KMS-11 (cell line): ENCODE results near the gene GBP5.

ENCODE experiments used
- H2AFZ ChIP-seq: fragments of 200-600 bp; sonication (generic); 2 replicates; pipeline ENCODE4 v1.6.1; 2016; ENCODE audit warnings: antibody characterized with exemption, mixed run types, low read depth
- H3K27ac ChIP-seq: fragments of 200-600 bp; sonication (generic); 2 replicates; pipeline ENCODE4 v1.6.1; 2016; ENCODE audit warnings: mild to moderate bottlenecking, mixed run types
- H3K27me3 ChIP-seq: fragments of 200-600 bp; sonication (generic); 2 replicates; pipeline ENCODE4 v1.6.1; 2017; ENCODE audit warnings: mild to moderate bottlenecking, low read depth, mixed run types, moderate library complexity; ENCODE audit not compliant: insufficient read depth
- H3K36me3 ChIP-seq: fragments of 200-600 bp; sonication (generic); 2 replicates; pipeline ENCODE4 v1.6.1; 2017; ENCODE audit warnings: mild to moderate bottlenecking, mixed run types; ENCODE audit not compliant: insufficient read depth
- H3K4me1 ChIP-seq: fragments of 200-600 bp; sonication (generic); 2 replicates; pipeline ENCODE4 v1.6.1; 2016; ENCODE audit warnings: mild to moderate bottlenecking, low read depth, mixed run types; ENCODE audit not compliant: poor library complexity, severe bottlenecking
- H3K4me2 ChIP-seq: fragments of 200-600 bp; sonication (generic); 2 replicates; pipeline ENCODE4 v1.7.0; 2016; ENCODE audit warnings: mild to moderate bottlenecking, mixed run types
- H3K4me3 ChIP-seq: fragments of 200-600 bp; sonication (generic); IDR thresholded peaks from 2 replicates; pipeline ENCODE4 v1.6.1; 2017; ENCODE audit warnings: low read depth, low read length, mixed read lengths; ENCODE audit not compliant: insufficient read depth
- H3K79me2 ChIP-seq: fragments of 200-600 bp; sonication (generic); 2 replicates; pipeline ENCODE4 v1.6.1; 2016; ENCODE audit warnings: low read depth, mixed run types; ENCODE audit not compliant: insufficient read depth
- H3K9ac ChIP-seq: fragments of 200-600 bp; sonication (generic); 2 replicates; pipeline ENCODE4 v1.6.1; 2016; ENCODE audit warnings: mild to moderate bottlenecking, mixed run types
- H4K20me1 ChIP-seq: fragments of 200-600 bp; sonication (generic); 2 replicates; pipeline ENCODE4 v1.6.1; 2016; ENCODE audit warnings: mild to moderate bottlenecking, mixed run types; ENCODE audit not compliant: insufficient read depth
- CTCF ChIP-seq: fragments of 200-600 bp; sonication (generic); conservative IDR thresholded peaks from 2 replicates; pipeline ENCODE4 v1.6.1; 2017; ENCODE audit warnings: low read depth, mild to moderate bottlenecking, antibody characterized with exemption, low read length, moderate library complexity, mixed read lengths

GBP5 gene

GRCh38 chr1:89270423-89270822 is 2.2 kb downstream of the GBP5 start:
- no peaks in the 10 kb centered on the region for H3K4me1 ChIP-seq
- H2AFZ ChIP-seq: no peak overlapping the region
- no peaks in the 10 kb centered on the region for H3K36me3 ChIP-seq
- H3K79me2 ChIP-seq: no peaks in the 10 kb centered on the region
- no peak overlapping the region for H3K4me2 ChIP-seq
- no peak overlapping the region for H3K27ac ChIP-seq
- H4K20me1 ChIP-seq: no peaks in the 10 kb centered on the region
- no peak overlapping the region for H3K4me3 ChIP-seq
- no peak overlapping the region for H3K9ac ChIP-seq
- no peak for TF ChIP-seq CTCF
- no peaks in the 10 kb centered on the region for H3K27me3 ChIP-seq

- Histone ChIP-seq H2AFZ (no peak overlapping the region), H3K36me3 (no peaks in the 10 kb centered on the region), H3K27ac (no peak overlapping the region), H3K4me3 (no peak overlapping the region), H3K4me1 (no peaks in the 10 kb centered on the region), H3K27me3 (no peaks in the 10 kb centered on the region), H3K79me2 (no peaks in the 10 kb centered on the region), H4K20me1 (no peaks in the 10 kb centered on the region), H3K9ac (no peak overlapping the region), H3K4me2 (no peak overlapping the region)
- no peak for TF ChIP-seq CTCF
These were observed 3.4 kb downstream of the GBP5 start for GRCh38 chr1:89269277-89269676.

DNA sequence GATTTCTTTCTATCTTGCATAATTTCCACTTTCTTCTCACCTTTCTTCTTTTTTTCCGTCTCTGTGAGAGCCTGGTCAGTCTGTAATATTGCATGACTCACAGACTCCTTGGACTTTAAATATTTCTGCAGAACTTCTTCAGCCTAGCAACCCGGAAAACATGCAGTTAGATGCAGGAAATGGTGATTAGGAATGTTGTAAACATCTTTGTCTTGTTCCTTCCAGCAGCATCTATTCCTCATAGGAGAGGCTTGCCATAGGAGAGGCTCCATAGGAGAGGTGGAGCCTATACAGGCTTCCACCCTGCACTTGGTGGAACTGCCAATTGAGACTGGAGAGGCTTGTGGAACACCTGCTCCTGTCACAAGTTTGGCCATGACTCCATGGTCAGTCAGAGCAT is 10.0 kb downstream of the GBP5 start:
- Histone ChIP-seq H3K9ac (no peak overlapping the region), H3K4me2 (no peak overlapping the region), H3K4me1 (no peaks in the 10 kb centered on the region), H4K20me1 (no peaks in the 10 kb centered on the region), H2AFZ (no peak overlapping the region), H3K4me3 (no peak overlapping the region), H3K79me2 (no peaks in the 10 kb centered on the region), H3K27ac (no peak overlapping the region), H3K27me3 (no peaks in the 10 kb centered on the region), H3K36me3 (no peaks in the 10 kb centered on the region)
- TF ChIP-seq CTCF: no peak

- H3K36me3 ChIP-seq: no peaks in the 10 kb centered on the region
- no peaks in the 10 kb centered on the region for H4K20me1 ChIP-seq
- H3K27ac ChIP-seq: no peak overlapping the region
- TF ChIP-seq CTCF: no peak
- H3K79me2 ChIP-seq: no peaks in the 10 kb centered on the region
- H3K4me2 ChIP-seq: no peak overlapping the region
- no peaks in the 10 kb centered on the region for H3K27me3 ChIP-seq
- H3K9ac ChIP-seq: no peak overlapping the region
- no peak overlapping the region for H2AFZ ChIP-seq
- no peak overlapping the region for H3K4me3 ChIP-seq
- H3K4me1 ChIP-seq: no peaks in the 10 kb centered on the region
These were observed 10.6 kb downstream of the GBP5 start for GRCh38 chr1:89261926-89262515.
